ENCODE measurements around the gene ZNF566. TPM values are rescaled to one million over a fixed set of nuclear protein-coding genes. Genes with fewer than 3 reads are reported as not detected.

Gene ZNF566
- polyA plus RNA-seq, 1 donor (not counting 4 experiments of a cell fraction or from before 2014, with no cell fraction given): 3.9 TPM

DNA sequence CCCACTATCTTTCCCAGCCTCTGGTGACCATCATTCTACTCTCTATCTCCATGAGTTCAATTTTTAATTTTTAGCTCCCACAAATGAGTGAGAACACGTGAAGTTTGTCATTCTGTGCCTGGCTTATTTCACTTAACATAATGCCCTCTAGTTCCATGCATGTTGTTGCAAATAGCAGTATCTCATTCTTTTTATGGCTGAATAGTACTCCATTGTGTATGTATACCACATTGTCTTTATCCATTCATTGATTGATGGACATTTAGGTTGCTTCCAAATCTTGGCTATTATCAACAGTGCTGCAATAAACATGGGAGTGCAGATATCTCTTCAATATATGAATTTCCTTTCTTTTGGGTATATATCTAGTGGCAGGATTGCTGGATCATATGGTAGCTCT is 48.0 kb downstream of the ZNF566 start:
- Histone ChIP-seq H3K4me2 (ENCODE audit: control insufficient read depth, extremely low read depth, insufficient read depth, low read depth, low read length) (no peak overlapping the region), H3K9me3 (ENCODE audit: control insufficient read depth, low read depth, low read length) (no peaks in the 10 kb centered on the region), H3K9ac (ENCODE audit: control insufficient read depth, extremely low read depth, insufficient read depth, low read length) (no peak overlapping the region), H4K20me1 (ENCODE audit: control insufficient read depth, extremely low read depth, insufficient read depth, low read length) (no peaks in the 10 kb centered on the region), H3K4me1 (ENCODE audit: control insufficient read depth, extremely low read depth, insufficient read depth, low read length) (no peaks in the 10 kb centered on the region), H3K9me1 (ENCODE audit: control insufficient read depth, extremely low read depth, insufficient read depth, low read length) (no peaks in the 10 kb centered on the region), H3K4me3 (ENCODE audit: control insufficient read depth in 2 of 3, extremely low read depth in 1 of 3, insufficient read depth in 2 of 3, low read depth in 1 of 3, low read length in 3 of 3) (no peak overlapping the region), H2AFZ (ENCODE audit: control insufficient read depth, low read length) (no peak overlapping the region), H3K27ac (ENCODE audit: control insufficient read depth, insufficient read depth, low read length) (no peak overlapping the region), H3K36me3 (ENCODE audit: control insufficient read depth in 2 of 2, extremely low read depth in 1 of 2, insufficient read depth in 2 of 2, low read length in 2 of 2) (no peaks in the 10 kb centered on the region), H3K79me2 (ENCODE audit: control insufficient read depth, insufficient read depth, low read length) (no peaks in the 10 kb centered on the region), H3K27me3 (ENCODE audit: control insufficient read depth, extremely low read depth, insufficient read depth, low read length) (no peaks in the 10 kb centered on the region)
- FAIRE-seq: no peak
- DNase-seq (ENCODE audit: low read depth, low spot score): no peak
- dilution Hi-C loops (cut with MboI; ENCODE audit: extremely low pct_ligation_motif_present, low sequenced_read_pairs): no loop called here
- no peak for TF ChIP-seq EZH2 (IDR thresholded peaks at IDR 0.05; ENCODE audit: low read length)
- TF ChIP-seq, protein P1, sequence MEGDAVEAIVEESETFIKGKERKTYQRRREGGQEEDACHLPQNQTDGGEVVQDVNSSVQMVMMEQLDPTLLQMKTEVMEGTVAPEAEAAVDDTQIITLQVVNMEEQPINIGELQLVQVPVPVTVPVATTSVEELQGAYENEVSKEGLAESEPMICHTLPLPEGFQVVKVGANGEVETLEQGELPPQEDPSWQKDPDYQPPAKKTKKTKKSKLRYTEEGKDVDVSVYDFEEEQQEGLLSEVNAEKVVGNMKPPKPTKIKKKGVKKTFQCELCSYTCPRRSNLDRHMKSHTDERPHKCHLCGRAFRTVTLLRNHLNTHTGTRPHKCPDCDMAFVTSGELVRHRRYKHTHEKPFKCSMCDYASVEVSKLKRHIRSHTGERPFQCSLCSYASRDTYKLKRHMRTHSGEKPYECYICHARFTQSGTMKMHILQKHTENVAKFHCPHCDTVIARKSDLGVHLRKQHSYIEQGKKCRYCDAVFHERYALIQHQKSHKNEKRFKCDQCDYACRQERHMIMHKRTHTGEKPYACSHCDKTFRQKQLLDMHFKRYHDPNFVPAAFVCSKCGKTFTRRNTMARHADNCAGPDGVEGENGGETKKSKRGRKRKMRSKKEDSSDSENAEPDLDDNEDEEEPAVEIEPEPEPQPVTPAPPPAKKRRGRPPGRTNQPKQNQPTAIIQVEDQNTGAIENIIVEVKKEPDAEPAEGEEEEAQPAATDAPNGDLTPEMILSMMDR (optimal IDR thresholded peaks at IDR 0.05 in 1 of 3, IDR thresholded peaks at IDR 0.05 in 1 of 3, conservative IDR thresholded peaks at IDR 0.05 in 1 of 3; ENCODE audit: extremely low read depth in 1 of 3, insufficient read depth in 2 of 3, low read length in 3 of 3): no peak

DNA sequence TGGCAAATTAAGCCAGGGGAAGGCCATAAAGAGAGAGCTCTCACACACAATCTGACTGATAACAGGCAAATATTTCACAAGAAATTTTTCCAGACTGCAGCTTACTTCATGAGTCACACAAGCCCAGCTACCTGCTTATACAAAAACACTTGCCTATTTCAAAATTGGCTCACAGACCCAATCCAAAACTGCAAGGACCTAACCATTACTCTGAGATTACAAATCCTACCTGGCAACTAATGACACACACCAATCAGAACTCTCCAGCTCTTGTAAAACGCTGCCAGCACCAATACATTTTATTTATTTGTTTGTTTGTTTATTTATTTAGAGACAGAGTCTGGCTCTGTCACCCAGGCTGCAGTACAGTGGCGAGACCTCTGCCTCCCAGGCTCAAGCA is 52.8 kb downstream of the ZNF566 start:
- no peaks in the 10 kb centered on the region for H3K79me2 ChIP-seq (ENCODE audit: control insufficient read depth, insufficient read depth, low read length)
- FAIRE-seq (no peak), DNase-seq (ENCODE audit: low read depth, low spot score) (no peak)
- no peak overlapping the region for H3K4me2 ChIP-seq (ENCODE audit: control insufficient read depth, extremely low read depth, insufficient read depth, low read depth, low read length)
- H4K20me1 ChIP-seq (ENCODE audit: control insufficient read depth, extremely low read depth, insufficient read depth, low read length): no peaks in the 10 kb centered on the region
- no peak overlapping the region for H3K27ac ChIP-seq (ENCODE audit: control insufficient read depth, insufficient read depth, low read length)
- no peak overlapping the region for H2AFZ ChIP-seq (ENCODE audit: control insufficient read depth, low read length)
- H3K36me3 ChIP-seq (ENCODE audit: control insufficient read depth in 2 of 2, extremely low read depth in 1 of 2, insufficient read depth in 2 of 2, low read length in 2 of 2): no peaks in the 10 kb centered on the region
- no peak overlapping the region for H3K4me3 ChIP-seq (ENCODE audit: control insufficient read depth in 2 of 3, extremely low read depth in 1 of 3, insufficient read depth in 2 of 3, low read depth in 1 of 3, low read length in 3 of 3)
- H3K9me1 ChIP-seq (ENCODE audit: control insufficient read depth, extremely low read depth, insufficient read depth, low read length): no peaks in the 10 kb centered on the region
- no peaks in the 10 kb centered on the region for H3K27me3 ChIP-seq (ENCODE audit: control insufficient read depth, extremely low read depth, insufficient read depth, low read length)
- H3K4me1 ChIP-seq (ENCODE audit: control insufficient read depth, extremely low read depth, insufficient read depth, low read length): no peaks in the 10 kb centered on the region
- no peaks in the 10 kb centered on the region for H3K9me3 ChIP-seq (ENCODE audit: control insufficient read depth, low read depth, low read length)
- no peak overlapping the region for H3K9ac ChIP-seq (ENCODE audit: control insufficient read depth, extremely low read depth, insufficient read depth, low read length)
- dilution Hi-C loops (cut with MboI; ENCODE audit: extremely low pct_ligation_motif_present, low sequenced_read_pairs): no loop called here
- TF ChIP-seq, protein P1 (optimal IDR thresholded peaks at IDR 0.05 in 1 of 3, IDR thresholded peaks at IDR 0.05 in 1 of 3, conservative IDR thresholded peaks at IDR 0.05 in 1 of 3; ENCODE audit: extremely low read depth in 1 of 3, insufficient read depth in 2 of 3, low read length in 3 of 3): no peak
- TF ChIP-seq EZH2 (IDR thresholded peaks at IDR 0.05; ENCODE audit: low read length): no peak

Measured in keratinocyte (primary cell).